HG03045 (cell line): ENCODE data around the gene POTEG.
"Not testable (repeated sequence)": the region's sequence is repeated elsewhere in the genome, so short reads cannot be mapped to it uniquely, and the experiment has no call there.

Experiments
- ATAC-seq: cut with Tn5 transposase; IDR thresholded peaks from one replicate; pipeline ENCODE4 v1.9.1; 2021; ENCODE audit warnings: mild to moderate bottlenecking, moderate library complexity; ENCODE audit not compliant: unreplicated experiment

Gene POTEG

GRCh38 chr14:19434241-19434640 lies at the start of gene POTEG:
TSS of gene POTEG (minus strand) at chr14:19434341. CDS start at chr14:19434289, 52 bp downstream.
- ATAC-seq: not testable (repeated sequence)

GRCh38 chr14:19482093-19482492 lies 48.0 kb upstream of the POTEG start:
- not testable (repeated sequence) for ATAC-seq

- ATAC-seq: not testable (repeated sequence)
Observed at GRCh38 chr14:19481421-19481820, 47.3 kb upstream of the POTEG start.

- ATAC-seq: not testable (repeated sequence)
Observed at GRCh38 chr14:19480491-19480890, 46.4 kb upstream of the POTEG start.

- ATAC-seq: not testable (repeated sequence)
Observed at GRCh38 chr14:19445761-19446160, 11.6 kb upstream of the POTEG start.

- ATAC-seq: not testable (repeated sequence)
Observed at GRCh38 chr14:19439826-19440225, 5.7 kb upstream of the POTEG start.

- ATAC-seq: not testable (repeated sequence)
Observed at GRCh38 chr14:19439219-19439618, 5.1 kb upstream of the POTEG start.

- not testable (repeated sequence) for ATAC-seq
Observed at GRCh38 chr14:19437126-19437443, 2.9 kb upstream of the POTEG start.

- ATAC-seq: not testable (repeated sequence)
Observed at GRCh38 chr14:19436311-19437125, 2.4 kb upstream of the POTEG start.

GRCh38 chr14:19435852-19436251 lies 1.7 kb upstream of the POTEG start:
- not testable (repeated sequence) for ATAC-seq

GRCh38 chr14:19434891-19435290 lies 750 bp upstream of the POTEG start:
- not testable (repeated sequence) for ATAC-seq

GRCh38 chr14:19433765-19434164 lies 376 bp downstream of the POTEG start:
- not testable (repeated sequence) for ATAC-seq

- not testable (repeated sequence) for ATAC-seq
Observed at GRCh38 chr14:19408519-19408918, 25.6 kb downstream of the POTEG start.

- not testable (repeated sequence) for ATAC-seq
Observed at GRCh38 chr14:19402097-19402496, 32.0 kb downstream of the POTEG start.

- not testable (repeated sequence) for ATAC-seq
Observed at GRCh38 chr14:19394727-19395126, 39.4 kb downstream of the POTEG start.

- ATAC-seq: not testable (repeated sequence)
Observed at GRCh38 chr14:19390230-19390629, 43.9 kb downstream of the POTEG start.

GRCh38 chr14:19388741-19389140 lies 45.4 kb downstream of the POTEG start:
- not testable (repeated sequence) for ATAC-seq

- ATAC-seq: not testable (repeated sequence)
Observed at GRCh38 chr14:19386996-19387395, 47.1 kb downstream of the POTEG start.

- not testable (repeated sequence) for ATAC-seq
Observed at GRCh38 chr14:19386309-19386708, 47.8 kb downstream of the POTEG start.

- ATAC-seq: not testable (repeated sequence)
Observed at GRCh38 chr14:19384088-19384781, 49.9 kb downstream of the POTEG start.

GRCh38 chr14:19383008-19383584 lies 51.0 kb downstream of the POTEG start:
- not testable (repeated sequence) for ATAC-seq

- not testable (repeated sequence) for ATAC-seq
Observed at GRCh38 chr14:19380137-19380536, 54.0 kb downstream of the POTEG start.
